H9 (cell line): ENCODE results near the gene LIMS2. TPM values are rescaled to one million over a fixed set of nuclear protein-coding genes. Genes with fewer than 3 reads are reported as not detected.

ENCODE experiments used
- DNase-seq: peaks from one replicate; pipeline ENCODE4 v3.0.0-alpha.2; 2017
- H2AFZ ChIP-seq: one replicate; pipeline ENCODE4 v1.6.1; 2013; ENCODE audit warnings: mild to moderate bottlenecking, low read length, control low read depth, moderate library complexity
- H2AK5ac ChIP-seq: 2 replicates; pipeline ENCODE4 v1.6.1; 2013; ENCODE audit warnings: low read length, control low read depth, mixed read lengths; ENCODE audit not compliant: insufficient read length
- H2BK120ac ChIP-seq: one replicate; pipeline ENCODE4 v1.6.1; 2013; ENCODE audit warnings: low read depth, mild to moderate bottlenecking, low read length, control low read depth, inconsistent platforms; ENCODE audit not compliant: poor library complexity, severe bottlenecking
- H2BK12ac ChIP-seq: 2 replicates; pipeline ENCODE4 v1.6.1; 2013; ENCODE audit warnings: low read length, control low read depth, mixed read lengths, low read depth; ENCODE audit not compliant: insufficient read length
- H2BK15ac ChIP-seq: 2 replicates; pipeline ENCODE4 v1.6.1; 2013; ENCODE audit warnings: low read depth, low read length, control low read depth
- H2BK20ac ChIP-seq: one replicate; pipeline ENCODE4 v1.6.1; 2013; ENCODE audit warnings: low read depth, mild to moderate bottlenecking, low read length, control low read depth, inconsistent platforms; ENCODE audit not compliant: poor library complexity, severe bottlenecking
- H2BK5ac ChIP-seq: 2 replicates; pipeline ENCODE4 v1.6.1; 2013; ENCODE audit warnings: low read length, control low read depth, mixed read lengths; ENCODE audit not compliant: insufficient read length
- H3K14ac ChIP-seq: 2 replicates; pipeline ENCODE4 v1.6.1; 2013; ENCODE audit warnings: low read length, control low read depth; ENCODE audit not compliant: insufficient read depth
- H3K18ac ChIP-seq: 2 replicates; pipeline ENCODE4 v1.6.1; 2013; ENCODE audit warnings: low read depth, mild to moderate bottlenecking, mixed read lengths, low read length, control low read depth; ENCODE audit not compliant: insufficient read length
- H3K23ac ChIP-seq: 2 replicates; pipeline ENCODE4 v1.6.1; 2013; ENCODE audit warnings: low read length, control low read depth, mixed read lengths, low read depth; ENCODE audit not compliant: insufficient read length
- H3K23me2 ChIP-seq: 2 replicates; pipeline ENCODE4 v1.6.1; 2013; ENCODE audit warnings: low read depth, mild to moderate bottlenecking, mixed read lengths, low read length, control low read depth; ENCODE audit not compliant: insufficient read length, poor library complexity, severe bottlenecking
- H3K27ac ChIP-seq: 2 replicates; pipeline ENCODE4 v1.5.1; 2013; ENCODE audit warnings: low read length, control low read depth, mixed read lengths, low read depth; ENCODE audit not compliant: insufficient read length
- H3K27me3 ChIP-seq: 2 replicates; pipeline ENCODE4 v1.6.1; 2013; ENCODE audit warnings: low read length, control low read depth, inconsistent platforms; ENCODE audit not compliant: insufficient read depth
- H3K4ac ChIP-seq: 2 replicates; pipeline ENCODE4 v1.6.1; 2013; ENCODE audit warnings: low read depth, mild to moderate bottlenecking, control low read depth, inconsistent platforms, low read length, moderate library complexity
- H3K4me1 ChIP-seq: 2 replicates; pipeline ENCODE4 v1.6.1; 2013; ENCODE audit warnings: low read length, control low read depth, inconsistent platforms; ENCODE audit not compliant: insufficient read depth
- H3K4me2 ChIP-seq: 2 replicates; pipeline ENCODE4 v1.6.1; 2013; ENCODE audit warnings: low read length, control low read depth, mixed read lengths; ENCODE audit not compliant: insufficient read length, insufficient read depth
- H3K56ac ChIP-seq: 2 replicates; pipeline ENCODE4 v1.6.1; 2013; ENCODE audit warnings: low read depth, mild to moderate bottlenecking, mixed read lengths, low read length, control low read depth; ENCODE audit not compliant: insufficient read length
- H3K79me1 ChIP-seq: 2 replicates; pipeline ENCODE4 v1.6.1; 2013; ENCODE audit warnings: low read depth, mild to moderate bottlenecking, moderate library complexity, low read length, control low read depth, inconsistent platforms; ENCODE audit not compliant: insufficient read depth, poor library complexity, severe bottlenecking
- H3K79me2 ChIP-seq: 2 replicates; pipeline ENCODE4 v1.6.1; 2013; ENCODE audit warnings: low read length, control low read depth, inconsistent platforms; ENCODE audit not compliant: insufficient read depth
- H3K9ac ChIP-seq: 2 replicates; pipeline ENCODE4 v1.6.1; 2013; ENCODE audit warnings: low read length, control low read depth, mixed read lengths; ENCODE audit not compliant: insufficient read length; ENCODE audit errors: extremely low read depth
- H3K9me3 ChIP-seq: one replicate; pipeline ENCODE4 v1.6.1; 2013; ENCODE audit warnings: low read depth, low read length, inconsistent platforms; ENCODE audit not compliant: control insufficient read depth
- H3T11ph ChIP-seq: one replicate; pipeline ENCODE4 v1.6.1; 2013; ENCODE audit warnings: mild to moderate bottlenecking, low read length, control low read depth, inconsistent platforms
- H4K20me1 ChIP-seq: one replicate; pipeline ENCODE4 v1.6.1; 2013; ENCODE audit not compliant: control insufficient read depth, insufficient read length, insufficient read depth
- H4K5ac ChIP-seq: 2 replicates; pipeline ENCODE4 v1.6.1; 2013; ENCODE audit warnings: low read depth, mild to moderate bottlenecking, mixed read lengths, low read length, control low read depth; ENCODE audit not compliant: insufficient read length
- H4K8ac ChIP-seq: replicated peaks from 2 replicates; pipeline ENCODE4 v1.6.1; 2013; ENCODE audit warnings: low read length, control low read depth, mixed read lengths, low read depth; ENCODE audit not compliant: insufficient read length
- H4K91ac ChIP-seq: 2 replicates; pipeline ENCODE4 v1.6.1; 2013; ENCODE audit warnings: low read depth, mild to moderate bottlenecking, moderate library complexity, mixed read lengths, low read length, control low read depth; ENCODE audit not compliant: insufficient read length
- H3K27ac Mint-ChIP-seq, 3 experiments: 2 replicates in 2 of 3; 3 replicates in 1 of 3; pipeline ENCODE4 v1.8.0; 2020 to 2021; ENCODE audit warnings: mixed read lengths in 3 of 3, mild to moderate bottlenecking in 1 of 3, moderate library complexity in 1 of 3
- H3K27me3 Mint-ChIP-seq: 2 replicates; pipeline ENCODE4 v1.8.0; 2021; ENCODE audit warnings: low read depth, mild to moderate bottlenecking, moderate library complexity, mixed read lengths
- H3K36me3 Mint-ChIP-seq, 3 experiments: 2 replicates in 2 of 3; 3 replicates in 1 of 3; pipeline ENCODE4 v1.8.0; 2020 to 2021; ENCODE audit warnings: low read depth in 3 of 3, mixed read lengths in 3 of 3; ENCODE audit not compliant: insufficient read depth in 1 of 3
- H3K4me1 Mint-ChIP-seq, 2 experiments: 2 replicates each; pipeline ENCODE4 v1.8.0; 2020; ENCODE audit warnings: mixed read lengths in 2 of 2
- H3K4me3 Mint-ChIP-seq, 2 experiments: 2 replicates in 1 of 2; 3 replicates in 1 of 2; pipeline ENCODE4 v1.8.0; 2020 to 2021; ENCODE audit warnings: mild to moderate bottlenecking in 2 of 2, mixed read lengths in 2 of 2, moderate library complexity in 1 of 2
- H3K9me3 Mint-ChIP-seq, 2 experiments: 2 replicates in 1 of 2; 3 replicates in 1 of 2; pipeline ENCODE4 v1.8.0; 2020; ENCODE audit warnings: mild to moderate bottlenecking in 2 of 2, mixed read lengths in 2 of 2, moderate library complexity in 1 of 2
- CTCF ChIP-seq: fragments of 200-600 bp; sonication (generic); conservative IDR thresholded peaks from 3 replicates; pipeline ENCODE4 v1.8.0; 2021; ENCODE audit warnings: antibody characterized with exemption, mild to moderate bottlenecking
- WGBS: extraction: QIAGEN DNeasy Blood & Tissue Kit; methylation state at CpG from one replicate; pipeline ENCODE4 v1.1.7; 2013; ENCODE audit warnings: missing lambda C conversion rate, low lambda C conversion rate, mixed read lengths; ENCODE audit not compliant: insufficient read length; ENCODE audit errors: extremely low coverage; 5-methylcytosine and 5-hydroxymethylcytosine counted together
- total RNA-seq: library from RNA; stranded (reverse); gene quantifications from 2 replicates; pipeline ENCODE4 v1.2.1, GENCODE V29; 2021

LIMS2 gene
- total RNA-seq, 1 experiment from 2014 or later = 5.9 TPM

- no peaks in the 10 kb centered on the region for H3K4me1 ChIP-seq
- no peak overlapping the region for H3K23ac ChIP-seq
- H3K36me3 Mint-ChIP-seq = peaks cover 0 to 2% (median 0%) of the 10 kb centered on the region in 3 experiments; a peak in 3 of 7 replicates
- H3K79me1 ChIP-seq = no peaks in the 10 kb centered on the region
- no peak overlapping the region for H4K8ac ChIP-seq
- no peak overlapping the region for H2BK120ac ChIP-seq
- H2BK15ac ChIP-seq = no peak overlapping the region
- H3K9me3 Mint-ChIP-seq = no peaks in the 10 kb centered on the region
- no peak for DNase-seq
- H3K27ac ChIP-seq = no peak overlapping the region
- H3K9ac ChIP-seq = no peak overlapping the region
- WGBS = no CpG with 5 or more reads among the region's 14 CpGs
- H2AFZ ChIP-seq = no peak overlapping the region
- H2BK12ac ChIP-seq = no peak overlapping the region
- H3K18ac ChIP-seq = no peak overlapping the region
- no peak overlapping the region for H4K91ac ChIP-seq
- peaks cover 35% of the 10 kb centered on the region for H3K27me3 Mint-ChIP-seq
- no peaks in the 10 kb centered on the region for H3K9me3 ChIP-seq
- H4K5ac ChIP-seq = no peak overlapping the region
- H3K27ac Mint-ChIP-seq = no peak overlapping the region; a peak in 1 of 7 replicates
- no peaks in the 10 kb centered on the region for H4K20me1 ChIP-seq
- no peak overlapping the region for H3K4me2 ChIP-seq
- no peak overlapping the region for H3K56ac ChIP-seq
- no peak overlapping the region for H3T11ph ChIP-seq
- H3K4me1 Mint-ChIP-seq = peaks cover 3 to 4% of the 10 kb centered on the region in 2 experiments; a peak in 2 of 4 replicates
- peaks cover 14% of the 10 kb centered on the region; the same call in 1 of the 2 replicates for H3K27me3 ChIP-seq
- no peak overlapping the region for H3K4me3 Mint-ChIP-seq
- H2BK20ac ChIP-seq = no peak overlapping the region
- peaks cover 4% of the 10 kb centered on the region for H3K23me2 ChIP-seq
- no peak overlapping the region for H3K14ac ChIP-seq
- 0 out of 2 replicates have a peak, but pooled peaks cover 2% of the 10 kb centered on the region for H3K79me2 ChIP-seq
- no peak overlapping the region for H2BK5ac ChIP-seq
- no peak for TF ChIP-seq CTCF
- H3K4ac ChIP-seq = no peak overlapping the region
- no peak overlapping the region for H2AK5ac ChIP-seq
These were observed 14.2 kb downstream of the LIMS2 start for GRCh38 chr2:127661072-127661649.
